Esophagus muscularis mucosa (tissue), 4 donors: Measurements from ENCODE around the gene PIP4K2B. TPM values are rescaled to one million over a fixed set of nuclear protein-coding genes. Genes with fewer than 3 reads are reported as not detected.

ENCODE experiments used
- DNase-seq: peaks from one replicate; pipeline ENCODE4 v3.0.0-alpha.2; 2017; ENCODE audit errors: extremely low spot score
- H3K27ac ChIP-seq, 4 donors: fragments of 200-600 bp; sonication (generic); replicated peaks in 1 of 4; 1 replicate in 3 of 4; 2 replicates in 1 of 4; pipeline ENCODE4 v1.5.1; 2016 to 2019; ENCODE audit warnings: mild to moderate bottlenecking in 1 of 4
- H3K27me3 ChIP-seq, 4 donors: fragments of 200-600 bp; sonication (generic); one replicate each; pipeline versions ENCODE4 v1.5.1 to v1.6.0; 2016 to 2019
- H3K36me3 ChIP-seq, 4 donors: fragments of 200-600 bp; sonication (generic); one replicate each; pipeline ENCODE4 v1.5.1; 2016 to 2019
- H3K4me1 ChIP-seq, 4 donors: fragments of 200-600 bp; sonication (generic); one replicate each; pipeline ENCODE4 v1.5.1; 2016 to 2019
- H3K4me3 ChIP-seq, 4 donors: fragments of 200-600 bp; sonication (generic); 1 replicate in 2 of 4; 2 replicates in 2 of 4; pipeline ENCODE4 v1.5.1; 2016 to 2019; ENCODE audit warnings: mild to moderate bottlenecking in 4 of 4, moderate library complexity in 1 of 4
- H3K9me3 ChIP-seq, 4 donors: fragments of 200-600 bp; sonication (generic); 1 replicate in 3 of 4; 2 replicates in 1 of 4; pipeline ENCODE4 v1.5.1; 2016 to 2019
- CTCF ChIP-seq, 3 experiments: fragments of 200-600 bp in 2 of 3; fragments of 450-650 bp in 1 of 3; sonication (generic) in 2 of 3; IDR thresholded peaks; one replicate each; pipeline ENCODE4 v1.5.1; 2017 to 2019; ENCODE audit warnings: antibody characterized with exemption in 3 of 3, mild to moderate bottlenecking in 2 of 3, moderate library complexity in 1 of 3
- EP300 ChIP-seq: sonication (generic); formaldehyde crosslinking; IDR thresholded peaks from one replicate; pipeline ENCODE4 v1.6.1; 2017; ENCODE audit warnings: antibody characterized with exemption
- POLR2A ChIP-seq: fragments of 450-650 bp; IDR thresholded peaks from one replicate; pipeline ENCODE4 v1.6.1; 2017; ENCODE audit warnings: antibody characterized with exemption, moderate library complexity, mild to moderate bottlenecking, low read depth
- POLR2AphosphoS5 ChIP-seq, 2 donors: sonication (generic); formaldehyde crosslinking; IDR thresholded peaks; one replicate each; pipeline ENCODE4 v1.6.1; 2017; ENCODE audit warnings: antibody characterized with exemption in 2 of 2
- WGBS: methylation state at CpG from one replicate; pipeline ENCODE4 v1.1.5; 2018; 5-methylcytosine and 5-hydroxymethylcytosine counted together
- intact Hi-C: fragments of 100-400 bp; cut with DNase I; formaldehyde crosslinking; loops from one replicate; pipeline ENCODE4 v1.15.1; 2023
- total RNA-seq, 4 donors: library from RNA; depleted of rRNA; stranded (reverse); fragments of >200 nt; gene quantifications; one replicate each; pipeline versions ENCODE4 v1.1.0 to v1.2.1, GENCODE V29; 2016

Gene PIP4K2B
- total RNA-seq, 4 donors from 2014 or later = 39.5 to 72.1 (median 53.2) TPM

GRCh38 chr17:38743556-38744171 is 55.7 kb downstream of the PIP4K2B start:
- intact Hi-C loops = no loop called here
- 77% methylated on average over 4 of the region's 4 CpGs for WGBS
- DNase-seq = no peak
- no peak overlapping the region for H3K4me3 ChIP-seq
- peaks cover 1 to 19% (median 15%) of the 10 kb centered on the region in 4 donors for H3K36me3 ChIP-seq
- H3K27me3 ChIP-seq = no peaks in the 10 kb centered on the region
- TF ChIP-seq POLR2A (no peak), EP300 (no peak), CTCF (IDR thresholded peaks at IDR 0.05) (no peak), POLR2AphosphoS5 (IDR thresholded peaks at IDR 0.05) (no peak)
- H3K9me3 ChIP-seq = no peaks in the 10 kb centered on the region
- peaks cover 58 to 81% (median 78%) of the 10 kb centered on the region in 4 donors for H3K4me1 ChIP-seq
- H3K27ac ChIP-seq = peak overlapping the region; percentile 81 to 89 (median 86)

- peaks cover 53 to 78% (median 70%) of the 10 kb centered on the region in 4 donors for H3K4me1 ChIP-seq
Observed at GRCh38 chr17:38742411-38743308, 56.7 kb downstream of the PIP4K2B start.

GRCh38 chr17:38741921-38742410 is 57.4 kb downstream of the PIP4K2B start:
- Histone ChIP-seq H3K4me1 (peaks cover 49 to 71% (median 63%) of the 10 kb centered on the region in 4 donors), H3K36me3 (peaks cover 10 to 34% (median 31%) of the 10 kb centered on the region in 4 donors), H3K9me3 (no peaks in the 10 kb centered on the region), H3K27me3 (no peaks in the 10 kb centered on the region), H3K27ac (peak overlapping the region; percentile 81 to 89 (median 86)), H3K4me3 (peak overlapping the region; percentile 6 to 40 (median 26))
- TF ChIP-seq CTCF (IDR thresholded peaks at IDR 0.05) (no peak), POLR2A (no peak), EP300 (no peak), POLR2AphosphoS5 (IDR thresholded peaks at IDR 0.05) (peak in 1 of 2 donors; percentile 4)
- 0% methylated on average over 4 of the region's 7 CpGs for WGBS
- DNase-seq = no peak
- intact Hi-C loops = no loop called here

More at GRCh38 chr17:38742411-38743308, 56.7 kb downstream of the PIP4K2B start:
- intact Hi-C loops = no loop called here
- H3K4me3 ChIP-seq = peak overlapping the region; percentile 6 to 40 (median 26)
- H3K36me3 ChIP-seq = peaks cover 10 to 29% (median 25%) of the 10 kb centered on the region in 4 donors
- no peak for DNase-seq
- H3K27me3 ChIP-seq = no peaks in the 10 kb centered on the region
- TF ChIP-seq EP300 (no peak), POLR2AphosphoS5 (IDR thresholded peaks at IDR 0.05) (peak; percentile 63 to 65)
- no peaks in the 10 kb centered on the region for H3K9me3 ChIP-seq
- 19% methylated on average over 21 of the region's 22 CpGs for WGBS
- peak overlapping the region; percentile 81 to 89 (median 86) for H3K27ac ChIP-seq

GRCh38 chr17:38741461-38741860 is 57.9 kb downstream of the PIP4K2B start:
- no peak for DNase-seq
- Histone ChIP-seq H3K36me3 (peaks cover 10 to 38% (median 34%) of the 10 kb centered on the region in 4 donors), H3K4me3 (no peak overlapping the region), H3K4me1 (peaks cover 44 to 66% (median 58%) of the 10 kb centered on the region in 4 donors), H3K27me3 (no peaks in the 10 kb centered on the region), H3K9me3 (no peaks in the 10 kb centered on the region), H3K27ac (peak overlapping the region; percentile 81 to 89 (median 86))
- no peak for TF ChIP-seq EP300
- no peak for TF ChIP-seq CTCF (IDR thresholded peaks at IDR 0.05)
- no peak for TF ChIP-seq POLR2AphosphoS5 (IDR thresholded peaks at IDR 0.05)
- no peak for TF ChIP-seq POLR2A
- 38% methylated on average over 2 of the region's 5 CpGs for WGBS
- intact Hi-C loops = no loop called here

GRCh38 chr17:38740806-38741205 is 58.5 kb downstream of the PIP4K2B start:
- WGBS = 84% methylated on average over 4 of the region's 4 CpGs
- H3K27ac ChIP-seq = peak overlapping the region; percentile 81 to 89 (median 86)

More at GRCh38 chr17:38740806-38741205, 58.5 kb downstream of the PIP4K2B start:
- Histone ChIP-seq H3K27me3 (no peaks in the 10 kb centered on the region), H3K4me3 (no peak overlapping the region), H3K4me1 (peaks cover 39 to 60% (median 52%) of the 10 kb centered on the region in 4 donors), H3K36me3 (peaks cover 10 to 44% (median 40%) of the 10 kb centered on the region in 4 donors), H3K9me3 (no peaks in the 10 kb centered on the region)
- no peak for DNase-seq
- TF ChIP-seq EP300 = no peak
- TF ChIP-seq POLR2A = no peak
- no peak for TF ChIP-seq CTCF (IDR thresholded peaks at IDR 0.05)
- no peak for TF ChIP-seq POLR2AphosphoS5 (IDR thresholded peaks at IDR 0.05)
- intact Hi-C loops = no loop called here
